ENCODE measurements around the gene SPATA21.

Gene SPATA21

GRCh38 chr1:16425125-16426025, 11.8 kb downstream of the SPATA21 start:
- in situ Hi-C loops (cut with MboI; ENCODE audit: low sequenced_read_pairs), result no loop called here

DNA sequence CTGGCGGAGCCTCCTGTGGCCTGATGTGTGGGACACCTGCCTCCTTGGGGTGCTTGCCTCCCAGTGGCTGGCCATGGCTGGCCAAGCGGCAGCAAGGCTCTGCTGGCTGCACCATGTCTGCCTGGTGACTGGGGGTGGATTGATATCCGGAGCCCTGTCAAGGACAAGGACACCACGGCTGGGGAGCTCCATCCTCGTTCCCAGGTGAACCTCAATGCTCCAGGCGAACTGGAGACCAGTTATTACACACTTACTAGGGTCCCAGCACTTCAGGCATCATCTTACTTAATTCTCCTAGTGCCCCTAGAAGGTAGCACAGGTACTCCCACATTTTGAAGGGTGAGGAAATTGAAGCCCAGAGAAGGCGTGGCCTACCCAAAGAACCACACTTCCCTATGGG, 15.2 kb downstream of the SPATA21 start:
- in situ Hi-C loops (cut with MboI; ENCODE audit: low sequenced_read_pairs), result no loop called here

DNA sequence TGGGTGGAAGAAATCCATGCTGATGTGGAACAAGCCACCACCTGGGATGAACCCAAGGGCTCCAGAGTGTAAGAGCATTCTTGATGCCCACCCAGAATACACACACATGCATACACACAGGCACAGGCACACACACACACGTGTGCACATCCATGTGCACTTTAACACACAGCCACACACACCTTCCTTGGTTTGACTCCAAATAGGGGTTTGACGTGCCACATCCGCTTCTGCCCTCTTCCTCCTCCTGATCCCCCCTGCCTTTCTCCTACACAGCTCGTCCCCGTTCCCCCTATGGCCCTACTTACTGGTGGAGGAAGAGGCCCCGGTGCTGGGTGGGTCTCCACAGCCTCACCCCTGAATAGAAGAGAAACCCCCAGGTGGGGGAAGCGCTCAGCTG, 16.0 kb downstream of the SPATA21 start:
- in situ Hi-C loops (cut with MboI; ENCODE audit: low sequenced_read_pairs), result no loop called here

- in situ Hi-C loops (cut with MboI; ENCODE audit: low sequenced_read_pairs), result no loop called here
These were observed 16.7 kb downstream of the SPATA21 start for GRCh38 chr1:16420424-16421118.

- in situ Hi-C loops (cut with MboI; ENCODE audit: low sequenced_read_pairs), result no loop called here
These were observed 18.3 kb downstream of the SPATA21 start for GRCh38 chr1:16418823-16419425.

DNA sequence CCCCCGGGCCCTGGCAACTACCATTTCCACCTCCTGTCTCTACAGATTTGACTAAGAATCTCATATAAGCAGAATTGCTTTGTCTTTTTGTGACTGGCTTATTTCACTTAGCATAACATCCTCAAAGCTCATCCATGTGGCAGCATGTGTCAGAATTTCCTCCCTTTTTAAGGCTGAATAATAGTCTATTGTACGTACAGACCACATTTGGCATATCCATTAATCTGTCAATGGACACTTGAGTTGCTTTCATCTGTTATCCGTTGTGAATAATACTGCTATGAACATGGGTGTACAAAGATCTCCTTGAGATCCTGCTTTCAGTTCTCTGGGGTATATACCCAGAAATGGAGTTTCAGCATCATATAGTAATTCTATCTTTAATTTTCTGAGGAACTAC, 24.0 kb downstream of the SPATA21 start:
- in situ Hi-C loops (cut with MboI; ENCODE audit: low sequenced_read_pairs), result no loop called here

DNA sequence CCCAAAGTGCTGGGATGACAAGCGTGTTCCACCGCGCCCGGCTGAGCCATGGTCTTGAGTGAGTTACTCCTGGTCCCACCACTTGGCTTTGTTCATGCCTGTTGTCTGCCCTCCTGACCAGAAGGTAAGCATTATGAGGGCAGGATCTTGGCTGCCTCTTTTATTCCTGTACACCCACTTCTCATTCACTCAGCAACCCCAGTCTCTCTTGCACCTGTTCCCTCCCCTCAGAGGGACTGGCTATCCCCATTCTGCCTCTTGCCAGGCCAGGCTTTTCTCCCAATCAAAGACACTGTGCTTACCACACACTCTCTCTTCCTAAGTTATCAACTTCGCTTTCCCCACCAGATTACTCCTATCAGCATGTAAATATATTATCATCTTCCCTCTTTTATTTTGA, 26.4 kb downstream of the SPATA21 start:
- in situ Hi-C loops (cut with MboI; ENCODE audit: low sequenced_read_pairs), result no loop called here

- in situ Hi-C loops (cut with MboI; ENCODE audit: low sequenced_read_pairs), result no loop called here
These were observed 27.6 kb downstream of the SPATA21 start for GRCh38 chr1:16409536-16410152.

GRCh38 chr1:16406868-16407267, 30.4 kb downstream of the SPATA21 start:
- in situ Hi-C loops (cut with MboI; ENCODE audit: low sequenced_read_pairs), result no loop called here

GRCh38 chr1:16405441-16405840, 31.8 kb downstream of the SPATA21 start:
- in situ Hi-C loops (cut with MboI; ENCODE audit: low sequenced_read_pairs), result no loop called here

DNA sequence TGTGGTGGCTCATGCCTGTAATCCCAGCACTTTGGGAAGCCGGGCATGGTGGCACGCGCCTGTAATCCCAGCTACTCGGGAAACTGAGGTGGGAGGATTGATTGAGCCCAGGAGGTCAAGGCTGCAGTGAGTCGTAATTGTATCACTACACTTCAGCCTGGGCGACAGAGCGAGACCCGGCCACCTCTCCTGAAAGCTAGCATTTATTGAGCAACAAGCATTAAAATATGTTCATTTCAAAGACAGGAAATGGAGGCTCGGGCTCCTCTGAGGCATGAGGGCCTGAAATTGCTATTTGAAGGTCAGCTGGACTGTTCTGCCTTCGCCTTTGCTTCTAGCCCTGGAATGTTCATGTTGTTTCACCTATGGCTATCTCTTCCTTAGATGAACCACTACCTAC, 34.5 kb downstream of the SPATA21 start:
- in situ Hi-C loops (cut with MboI; ENCODE audit: low sequenced_read_pairs), result no loop called here

DNA sequence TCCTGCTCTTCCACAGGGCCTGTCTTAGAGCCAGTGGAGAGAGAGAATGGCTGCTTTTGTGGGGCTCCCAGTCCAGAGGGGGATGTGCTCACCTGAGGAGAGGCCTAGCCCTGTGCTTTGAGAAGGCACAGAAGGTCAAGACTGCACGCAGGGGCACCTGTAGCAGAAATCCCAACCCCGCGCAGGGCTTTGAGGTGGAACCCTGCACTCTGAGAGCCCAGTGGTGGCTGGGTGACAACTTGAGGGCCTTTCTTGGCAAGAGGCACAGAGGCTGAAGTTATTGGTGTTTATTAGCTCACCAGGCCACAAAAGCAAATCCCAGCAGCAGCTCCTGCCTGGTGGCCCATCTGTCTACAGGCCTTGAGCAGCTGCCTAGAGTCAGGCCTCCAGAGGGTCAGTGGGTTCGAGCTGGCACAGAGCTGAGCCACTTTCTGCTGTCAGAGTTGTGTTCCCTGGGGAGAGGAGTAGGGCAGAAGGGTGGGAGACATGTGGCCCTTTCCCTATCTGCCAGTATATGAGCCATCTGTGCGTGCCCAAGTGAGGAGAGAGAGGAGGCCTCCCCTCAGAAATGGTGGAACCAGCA, 38.8 kb downstream of the SPATA21 start:
- in situ Hi-C loops (cut with MboI; ENCODE audit: low sequenced_read_pairs), result loop anchor here (10.0 kb wide), 1 partner anchor 56 kb away; no protein-coding TSS in a partner anchor

GRCh38 chr1:16397120-16397519, 40.1 kb downstream of the SPATA21 start:
- in situ Hi-C loops (cut with MboI; ENCODE audit: low sequenced_read_pairs), result loop anchor here (10.0 kb wide), 1 partner anchor 58 kb away; no protein-coding TSS in a partner anchor

GRCh38 chr1:16396591-16396990, 40.6 kb downstream of the SPATA21 start:
- in situ Hi-C loops (cut with MboI; ENCODE audit: low sequenced_read_pairs), result loop anchor here (10.0 kb wide), 1 partner anchor 58 kb away; no protein-coding TSS in a partner anchor

- in situ Hi-C loops (cut with MboI; ENCODE audit: low sequenced_read_pairs), result loop anchor here (10.0 kb wide), 1 partner anchor 60 kb away; no protein-coding TSS in a partner anchor
These were observed 42.2 kb downstream of the SPATA21 start for GRCh38 chr1:16394977-16395376.

DNA sequence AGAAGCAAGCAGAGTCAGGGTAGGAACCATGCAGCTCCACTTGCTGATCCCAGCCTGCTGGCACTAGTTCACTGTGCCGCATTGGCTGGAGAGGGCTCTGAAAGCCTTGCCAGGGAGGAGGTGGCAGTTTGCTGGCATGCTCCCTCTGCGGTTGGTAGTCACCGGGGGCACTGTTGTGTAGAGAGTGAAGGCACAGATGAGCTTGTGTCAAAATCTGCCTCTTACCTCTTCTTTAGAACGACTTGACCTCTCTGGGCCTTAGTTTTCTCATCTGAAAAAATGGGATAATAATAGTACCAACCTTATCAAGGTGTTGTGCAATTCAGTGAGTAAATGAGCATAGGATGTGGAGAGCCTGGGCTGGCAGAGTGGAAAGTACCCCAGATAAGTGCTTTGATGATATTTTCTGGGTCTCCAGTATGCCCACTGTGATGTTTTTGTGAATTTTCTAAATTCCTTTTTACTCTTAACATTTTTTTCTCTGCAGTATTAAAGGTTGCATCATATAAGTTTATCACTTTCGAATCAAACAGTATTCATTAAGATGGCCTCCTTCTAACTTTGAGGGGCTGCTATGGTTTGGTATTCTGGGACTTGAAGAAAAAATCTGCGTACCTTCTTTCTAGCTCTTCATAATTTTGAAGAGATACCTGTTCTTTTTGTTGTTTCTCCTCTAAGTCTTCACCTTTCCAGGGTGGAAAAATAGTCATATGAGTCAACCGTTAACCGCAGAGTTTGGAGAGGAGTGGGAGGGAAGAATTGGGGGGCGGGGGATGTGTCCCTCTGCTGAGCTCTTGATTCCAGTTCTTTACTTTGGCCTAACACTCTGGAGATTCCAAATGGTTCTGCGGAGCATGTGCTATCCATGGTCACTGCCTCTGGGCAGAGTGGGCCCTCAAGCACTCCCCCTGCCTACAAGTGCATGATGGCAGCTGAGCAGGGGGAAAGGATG, 43.4 kb downstream of the SPATA21 start:
- in situ Hi-C loops (cut with MboI; ENCODE audit: low sequenced_read_pairs), result loop anchor here (10.0 kb wide), 1 partner anchor 61 kb away; no protein-coding TSS in a partner anchor

- in situ Hi-C loops (cut with MboI; ENCODE audit: low sequenced_read_pairs), result loop anchor here (10.0 kb wide), 1 partner anchor 62 kb away; no protein-coding TSS in a partner anchor
These were observed 44.3 kb downstream of the SPATA21 start for GRCh38 chr1:16392740-16393569.

DNA sequence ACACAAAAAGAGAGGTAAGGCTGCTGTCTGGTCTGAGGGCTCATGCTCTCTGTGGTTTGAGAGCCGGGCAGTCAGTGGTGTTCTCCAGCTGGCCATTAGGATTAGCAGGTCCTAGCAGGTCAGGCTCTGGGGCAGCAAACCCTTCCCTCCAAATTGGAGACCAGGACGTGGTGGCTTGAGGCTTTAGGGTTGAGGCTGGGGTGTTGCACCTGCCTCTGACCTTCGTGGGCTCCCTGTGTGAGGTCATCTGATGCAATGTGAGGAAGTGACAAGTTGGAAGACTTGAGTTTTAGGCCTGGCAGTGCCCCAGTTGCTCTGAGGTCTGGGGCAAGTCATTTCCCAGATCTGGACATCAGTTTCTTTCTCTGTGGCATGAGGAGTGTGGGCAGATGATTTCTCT, 45.8 kb downstream of the SPATA21 start:
- in situ Hi-C loops (cut with MboI; ENCODE audit: low sequenced_read_pairs), result loop anchor here (10.0 kb wide), 1 partner anchor 63 kb away; no protein-coding TSS in a partner anchor

Measured in HL-60/S4 (cell line).